HG02973 (cell line): Measurements from ENCODE around the gene OGDH.
"Not testable (repeated sequence)": the region's sequence is repeated elsewhere in the genome, so short reads cannot be mapped to it uniquely, and the experiment has no call there.

Source experiments
- ATAC-seq: cut with Tn5 transposase; IDR thresholded peaks from one replicate; pipeline ENCODE4 v1.9.1; 2021; ENCODE audit warnings: moderate library complexity; ENCODE audit not compliant: unreplicated experiment

Gene OGDH

DNA sequence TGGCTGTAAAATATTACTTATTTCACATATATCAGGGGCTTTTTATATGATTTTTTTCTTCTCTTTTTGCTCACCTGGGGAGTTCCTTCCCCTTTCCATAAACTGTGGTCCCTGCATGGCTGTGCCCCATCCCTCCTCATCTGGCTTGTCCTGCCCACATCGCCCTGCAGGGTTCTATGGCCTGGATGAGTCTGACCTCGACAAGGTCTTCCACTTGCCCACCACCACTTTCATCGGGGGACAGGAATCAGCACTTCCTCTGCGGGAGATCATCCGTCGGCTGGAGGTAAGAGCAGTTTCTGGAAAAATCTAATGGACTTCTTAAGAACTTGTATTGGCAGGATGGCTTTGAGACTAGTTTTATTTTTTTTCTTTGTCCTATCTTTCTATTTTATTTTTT lies 60.1 kb downstream of the OGDH start:
- ATAC-seq = no peak

DNA sequence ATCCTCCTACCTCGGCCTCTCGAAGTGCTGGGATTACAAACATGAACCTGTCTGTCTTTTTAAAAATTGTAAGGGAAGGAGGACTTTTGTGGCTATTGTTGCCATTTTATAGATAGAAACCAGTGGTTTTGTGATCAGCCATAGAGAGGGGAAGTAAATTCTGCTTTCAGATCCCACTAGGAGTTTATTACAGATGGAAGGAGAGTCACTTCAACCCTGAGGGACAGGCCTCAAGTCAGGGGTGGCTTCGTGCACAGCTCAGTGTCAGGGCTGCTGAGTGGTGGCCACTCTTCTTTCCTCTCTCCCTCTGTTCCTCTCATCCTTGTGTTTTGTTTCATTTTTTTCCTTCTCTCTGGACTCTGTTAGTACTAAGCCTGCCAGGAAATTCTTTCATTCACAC lies 60.8 kb downstream of the OGDH start:
- ATAC-seq = no peak

DNA sequence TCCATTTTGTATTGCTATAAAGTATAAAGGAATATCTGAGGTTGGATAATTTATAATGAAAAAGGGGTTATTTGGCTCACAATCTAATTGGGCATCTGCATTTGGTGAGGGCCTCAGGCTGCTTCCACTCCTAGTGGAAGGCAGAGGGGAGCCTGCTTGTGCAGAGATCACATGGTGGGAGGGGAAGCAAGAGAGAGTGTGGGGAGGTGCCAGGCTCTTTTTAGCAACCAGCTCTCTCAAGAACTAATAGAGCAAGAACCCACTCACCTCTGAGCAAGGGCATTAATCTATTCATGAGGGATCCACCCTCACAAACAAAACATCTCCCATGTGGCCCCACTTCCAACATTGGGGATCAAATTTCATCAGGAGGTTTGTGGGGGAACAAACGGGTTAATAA lies 64.6 kb downstream of the OGDH start:
- ATAC-seq = no peak

GRCh38 chr7:44673324-44673723 lies 66.9 kb downstream of the OGDH start:
- ATAC-seq = no peak

DNA sequence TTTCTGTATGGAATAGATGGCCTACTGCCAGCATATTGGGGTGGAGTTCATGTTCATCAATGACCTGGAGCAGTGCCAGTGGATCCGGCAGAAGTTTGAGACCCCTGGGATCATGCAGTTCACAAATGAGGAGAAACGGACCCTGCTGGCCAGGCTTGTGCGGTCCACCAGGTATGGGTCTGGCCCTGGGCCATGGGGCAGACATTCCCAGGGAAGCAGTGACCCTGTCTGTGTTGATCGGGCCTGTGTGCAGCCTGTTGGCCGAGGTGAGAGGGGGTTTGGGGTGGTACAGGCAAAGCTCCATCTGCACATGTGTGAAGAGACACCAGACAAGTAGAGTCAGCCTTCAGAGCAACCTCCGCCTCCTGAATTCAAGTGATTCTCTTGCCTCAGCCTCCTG lies 67.3 kb downstream of the OGDH start:
- no peak for ATAC-seq

DNA sequence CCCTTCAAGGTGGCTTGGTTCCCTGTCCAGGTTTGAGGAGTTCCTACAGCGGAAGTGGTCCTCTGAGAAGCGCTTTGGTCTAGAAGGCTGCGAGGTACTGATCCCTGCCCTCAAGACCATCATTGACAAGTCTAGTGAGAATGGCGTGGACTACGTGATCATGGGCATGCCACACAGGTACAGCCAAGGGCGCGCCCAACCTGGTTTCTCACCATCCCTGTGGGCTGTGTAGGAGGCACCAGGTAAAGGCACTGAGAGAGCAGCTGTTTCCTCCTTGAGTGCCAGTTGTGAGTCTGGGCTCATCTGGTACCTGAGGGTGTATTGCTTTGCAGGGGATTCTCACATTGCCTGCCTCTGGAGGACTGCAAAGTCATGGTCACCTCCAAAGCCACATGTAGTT lies 68.0 kb downstream of the OGDH start:
- no peak for ATAC-seq

- no peak for ATAC-seq
Measured at GRCh38 chr7:44676776-44677175, 70.3 kb downstream of the OGDH start.

DNA sequence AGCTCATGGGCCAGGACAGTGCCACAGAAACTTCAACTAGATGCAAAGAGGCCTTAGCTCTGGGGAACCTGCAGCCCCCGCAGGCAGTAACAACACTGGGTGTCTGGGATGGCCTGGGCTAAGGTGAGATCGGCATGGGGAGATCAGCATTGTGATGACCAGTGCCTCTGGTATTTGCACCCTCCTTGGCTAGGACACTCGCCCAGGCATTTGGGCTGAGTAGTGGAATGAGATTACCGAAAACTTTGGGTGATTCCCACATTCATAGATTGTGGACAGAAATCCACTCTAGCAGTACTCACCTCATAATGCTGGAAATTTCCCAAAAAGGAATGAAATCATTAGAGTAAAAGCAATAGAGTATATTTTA lies 71.7 kb downstream of the OGDH start:
- no peak for ATAC-seq

- no peak for ATAC-seq
Measured at GRCh38 chr7:44678471-44679179, 72.2 kb downstream of the OGDH start.

- no peak for ATAC-seq
Measured at GRCh38 chr7:44681645-44682044, 75.2 kb downstream of the OGDH start.

- no peak for ATAC-seq
Measured at GRCh38 chr7:44685723-44686122, 79.3 kb downstream of the OGDH start.

GRCh38 chr7:44689427-44689826 lies 83.0 kb downstream of the OGDH start:
- ATAC-seq = no peak

- ATAC-seq = no peak
Measured at GRCh38 chr7:44693641-44694313, 87.3 kb downstream of the OGDH start.

DNA sequence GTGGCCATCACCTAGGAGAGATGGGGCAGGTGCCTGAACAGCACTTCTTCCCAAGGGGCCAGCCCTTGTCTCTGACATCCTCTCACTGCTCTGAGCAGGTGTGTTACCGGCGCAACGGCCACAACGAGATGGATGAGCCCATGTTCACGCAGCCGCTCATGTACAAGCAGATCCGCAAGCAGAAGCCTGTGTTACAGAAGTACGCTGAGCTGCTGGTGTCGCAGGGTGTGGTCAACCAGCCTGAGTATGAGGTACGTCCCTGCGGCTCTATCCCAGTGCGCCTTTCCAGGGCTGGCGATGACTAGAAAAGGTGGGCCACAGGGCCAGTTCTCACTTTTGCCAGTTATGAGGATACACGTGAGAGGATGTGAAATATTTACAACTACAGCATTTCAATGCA lies 87.9 kb downstream of the OGDH start:
- no peak for ATAC-seq

- ATAC-seq = no peak
Measured at GRCh38 chr7:44694766-44695165, 88.3 kb downstream of the OGDH start.

DNA sequence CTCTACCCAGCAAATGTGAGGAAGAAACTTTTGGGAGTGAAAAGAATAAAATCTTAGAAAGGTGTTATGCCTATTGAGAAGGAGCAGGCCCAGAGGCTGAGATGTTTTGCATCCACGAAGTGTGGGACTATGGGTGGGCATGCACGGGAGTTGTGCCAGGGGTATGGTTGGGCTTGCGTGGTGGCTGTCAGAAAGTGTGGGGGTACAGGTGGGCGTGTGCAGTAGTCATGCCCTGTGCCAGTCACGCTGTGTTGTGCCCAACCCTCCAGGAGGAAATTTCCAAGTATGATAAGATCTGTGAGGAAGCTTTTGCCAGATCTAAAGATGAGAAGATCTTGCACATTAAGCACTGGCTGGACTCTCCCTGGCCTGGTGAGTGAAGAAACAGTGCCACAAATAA lies 89.3 kb downstream of the OGDH start:
- ATAC-seq = no peak

DNA sequence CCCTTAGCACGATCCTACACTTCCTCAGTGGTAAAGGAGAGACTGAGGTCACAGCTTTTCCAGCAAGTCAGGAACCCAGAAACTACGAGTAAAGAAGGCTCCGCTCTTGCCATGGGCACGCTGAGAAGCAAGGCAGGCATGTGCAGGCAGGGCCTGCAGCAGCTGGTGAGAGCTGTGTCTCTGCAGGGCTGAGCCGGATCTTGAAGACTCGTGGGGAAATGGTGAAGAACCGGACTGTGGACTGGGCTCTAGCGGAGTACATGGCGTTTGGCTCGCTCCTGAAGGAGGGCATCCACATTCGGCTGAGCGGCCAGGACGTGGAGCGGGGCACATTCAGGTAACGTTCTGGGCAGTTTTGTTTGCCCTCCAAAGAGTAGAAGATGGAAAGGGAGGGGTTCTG lies 90.3 kb downstream of the OGDH start:
- no peak for ATAC-seq

DNA sequence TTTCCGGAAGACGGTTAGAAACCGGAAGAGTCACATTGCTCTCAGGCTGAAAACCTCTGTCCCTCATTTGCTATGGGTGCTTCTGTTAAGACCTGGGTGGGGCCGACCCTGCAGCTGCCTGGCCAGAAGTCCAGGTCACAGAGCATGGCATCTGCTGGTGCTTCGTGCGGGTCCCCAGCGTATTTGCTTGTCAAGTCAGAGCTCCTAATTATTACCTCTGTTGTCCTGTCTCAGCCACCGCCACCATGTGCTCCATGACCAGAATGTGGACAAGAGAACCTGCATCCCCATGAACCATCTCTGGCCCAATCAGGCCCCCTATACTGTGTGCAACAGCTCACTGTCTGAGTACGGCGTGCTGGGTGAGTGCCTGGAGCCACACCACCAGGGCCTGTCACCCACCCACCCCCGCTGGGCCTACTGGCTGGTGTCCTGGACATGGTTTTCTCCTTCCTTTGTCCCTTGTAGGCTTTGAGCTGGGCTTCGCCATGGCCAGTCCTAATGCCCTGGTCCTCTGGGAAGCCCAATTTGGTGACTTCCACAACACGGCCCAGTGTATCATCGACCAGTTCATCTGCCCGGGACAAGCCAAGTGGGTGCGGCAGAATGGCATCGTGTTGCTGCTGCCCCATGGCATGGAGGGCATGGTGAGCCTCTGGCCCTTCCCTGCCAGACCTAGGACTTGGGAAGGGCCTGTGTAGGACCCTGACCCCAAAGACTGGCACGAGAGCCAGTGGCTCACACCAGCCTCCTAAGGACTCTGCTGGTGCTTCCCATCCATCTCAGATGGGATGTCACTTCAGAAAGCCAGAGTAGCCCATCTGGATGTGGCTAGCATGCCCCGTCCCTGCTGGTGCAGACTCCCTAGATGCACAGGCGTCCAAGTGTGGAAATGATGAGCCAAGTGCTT lies 91.0 kb downstream of the OGDH start:
- ATAC-seq = no peak

GRCh38 chr7:44698046-44698580 lies 91.7 kb downstream of the OGDH start:
- ATAC-seq = no peak

DNA sequence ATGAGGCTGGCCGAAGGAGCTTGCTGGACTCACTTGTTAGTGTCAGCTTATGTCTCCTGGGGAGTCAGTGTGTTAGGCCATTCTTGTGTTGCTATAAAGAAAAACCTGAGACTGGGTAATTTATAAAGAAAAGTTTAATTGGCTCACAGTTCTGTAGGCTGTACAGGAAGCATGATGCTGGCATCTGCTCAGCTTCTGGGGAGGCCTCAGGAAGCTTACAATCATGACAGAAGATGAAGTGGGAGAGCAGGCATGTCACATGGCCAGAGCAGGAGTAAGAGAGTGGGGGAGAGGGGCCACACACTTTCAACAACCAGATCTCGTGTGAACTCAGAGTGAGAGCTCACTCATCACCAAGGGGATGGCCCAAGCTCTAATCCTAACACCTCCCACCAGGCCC lies 93.2 kb downstream of the OGDH start:
- ATAC-seq = not testable (repeated sequence)

DNA sequence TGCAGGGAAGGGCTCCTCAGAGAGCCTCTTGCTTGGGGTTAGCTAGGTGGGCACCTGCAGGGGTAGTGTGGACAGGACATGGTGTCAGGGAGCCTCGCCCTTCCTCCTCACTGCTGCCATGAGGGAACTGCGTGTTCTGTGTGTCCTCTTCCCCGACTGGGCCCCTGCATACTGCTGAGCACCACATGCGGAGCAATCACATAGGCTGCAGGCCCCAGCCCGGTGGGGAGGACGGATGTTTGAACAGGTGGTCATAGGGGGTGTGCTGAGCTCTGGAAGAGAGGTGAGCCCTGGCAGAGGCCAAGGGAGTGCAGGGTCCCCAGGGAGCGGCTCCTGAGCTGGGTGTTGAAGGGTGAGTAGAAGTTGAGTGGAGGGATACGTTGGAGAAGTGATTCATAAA lies 93.9 kb downstream of the OGDH start:
- no peak for ATAC-seq

GRCh38 chr7:44703391-44703790 lies 97.0 kb downstream of the OGDH start:
- ATAC-seq = not testable (repeated sequence)
